HG03039 (cell line): Measurements from ENCODE around the gene CRYBA2.

Experiments used
- ATAC-seq: cut with Tn5 transposase; IDR thresholded peaks from one replicate; pipeline ENCODE4 v1.9.1; 2021; ENCODE audit warnings: mild to moderate bottlenecking, moderate library complexity; ENCODE audit not compliant: unreplicated experiment

CRYBA2 gene

GRCh38 chr2:218958276-218958675 is 34.9 kb downstream of the CRYBA2 start:
- no peak for ATAC-seq

GRCh38 chr2:218957671-218958070 is 35.6 kb downstream of the CRYBA2 start:
- ATAC-seq = no peak

- ATAC-seq = no peak
Observed at GRCh38 chr2:218956039-218956438, 37.2 kb downstream of the CRYBA2 start.

- no peak for ATAC-seq
Observed at GRCh38 chr2:218954541-218955300, 38.5 kb downstream of the CRYBA2 start.

GRCh38 chr2:218953366-218953954 is 39.8 kb downstream of the CRYBA2 start:
- ATAC-seq = no peak

GRCh38 chr2:218952160-218952559 is 41.1 kb downstream of the CRYBA2 start:
- no peak for ATAC-seq

GRCh38 chr2:218946621-218947020 is 46.6 kb downstream of the CRYBA2 start:
- no peak for ATAC-seq

- no peak for ATAC-seq
Observed at GRCh38 chr2:218944759-218945404, 48.3 kb downstream of the CRYBA2 start.
